HL-60 (cell line): ENCODE results near the gene RUNDC1.

Experiments
- DNase-seq, 2 experiments: peaks; one replicate each; pipeline ENCODE4 v3.0.0-alpha.2; 2010 to 2020; ENCODE audit warnings: low read depth in 1 of 2, low spot score in 1 of 2
- H3K27ac ChIP-seq: fragments of 250-450 bp; sonication (Bioruptor Pico); replicated peaks from 2 replicates; pipeline ENCODE4 v1.5.1; 2020; ENCODE audit warnings: mild to moderate bottlenecking, moderate library complexity
- H3K27me3 ChIP-seq: fragments of 250-450 bp; sonication (Bioruptor Pico); 2 replicates; pipeline ENCODE4 v1.5.1; 2021; ENCODE audit warnings: mild to moderate bottlenecking, moderate library complexity; ENCODE audit not compliant: insufficient read depth, poor library complexity, severe bottlenecking
- H3K4me3 ChIP-seq: replicated peaks from 2 replicates; pipeline ENCODE4 v1.5.1; 2011; ENCODE audit warnings: mild to moderate bottlenecking, control low read depth, low read length; ENCODE audit not compliant: insufficient read depth
- CTCF ChIP-seq: IDR thresholded peaks from one replicate; pipeline ENCODE4 v1.5.1; 2011; ENCODE audit warnings: low read length, control low read depth, inconsistent platforms; ENCODE audit not compliant: insufficient read depth
- GABPA ChIP-seq: IDR thresholded peaks from 2 replicates; pipeline ENCODE4 v1.6.1; 2012; ENCODE audit warnings: low read depth
- POLR2AphosphoS5 ChIP-seq: IDR thresholded peaks from 2 replicates; pipeline ENCODE4 v1.6.1; 2012; ENCODE audit warnings: low read depth
- REST ChIP-seq: IDR thresholded peaks from 2 replicates; pipeline ENCODE4 v1.6.1; 2012; ENCODE audit warnings: low read depth; ENCODE audit not compliant: insufficient replicate concordance
- SPI1 ChIP-seq: IDR thresholded peaks from 2 replicates; pipeline ENCODE4 v1.6.1; 2012; ENCODE audit warnings: low read depth, mild to moderate bottlenecking, borderline replicate concordance

The RUNDC1 gene

GRCh38 chr17:42982266-42982665, 1.9 kb downstream of the RUNDC1 start:
- Histone ChIP-seq H3K27me3 (no peaks in the 10 kb centered on the region), H3K27ac (no peak overlapping the region), H3K4me3 (no peak overlapping the region)
- DNase-seq, result no peak
- no peak for TF ChIP-seq SPI1
- no peak for TF ChIP-seq POLR2AphosphoS5

- H3K27ac ChIP-seq, result peak overlapping the region; percentile 80
- H3K27me3 ChIP-seq, result no peaks in the 10 kb centered on the region
- DNase-seq, result peak in 1 of 2 experiments; percentile 86
- no peak overlapping the region for H3K4me3 ChIP-seq
- TF ChIP-seq POLR2AphosphoS5 (peak; percentile 19; the same call in 1 of the 2 replicates), CTCF (no peak), REST (no peak), SPI1 (peak; percentile 100), GABPA (no peak)
Observed at GRCh38 chr17:42985225-42985624, 4.9 kb downstream of the RUNDC1 start.

- no peak overlapping the region for H3K4me3 ChIP-seq
- no peak for DNase-seq
- no peaks in the 10 kb centered on the region for H3K27me3 ChIP-seq
- no peak overlapping the region for H3K27ac ChIP-seq
- no peak for TF ChIP-seq GABPA
- no peak for TF ChIP-seq CTCF
- TF ChIP-seq SPI1, result no peak
- no peak for TF ChIP-seq REST
- TF ChIP-seq POLR2AphosphoS5, result no peak
Observed at GRCh38 chr17:42989141-42989540, 8.8 kb downstream of the RUNDC1 start.

GRCh38 chr17:42989726-42990652, 9.6 kb downstream of the RUNDC1 start:
- DNase-seq, result no peak
- no peaks in the 10 kb centered on the region for H3K27me3 ChIP-seq
- H3K27ac ChIP-seq, result no peak overlapping the region
- no peak for TF ChIP-seq SPI1
- TF ChIP-seq REST, result no peak
- no peak for TF ChIP-seq GABPA
- TF ChIP-seq CTCF, result no peak
- TF ChIP-seq POLR2AphosphoS5, result no peak
- no peak overlapping the region for H3K4me3 ChIP-seq
